Measurements from ENCODE around the gene DDC.

DNA sequence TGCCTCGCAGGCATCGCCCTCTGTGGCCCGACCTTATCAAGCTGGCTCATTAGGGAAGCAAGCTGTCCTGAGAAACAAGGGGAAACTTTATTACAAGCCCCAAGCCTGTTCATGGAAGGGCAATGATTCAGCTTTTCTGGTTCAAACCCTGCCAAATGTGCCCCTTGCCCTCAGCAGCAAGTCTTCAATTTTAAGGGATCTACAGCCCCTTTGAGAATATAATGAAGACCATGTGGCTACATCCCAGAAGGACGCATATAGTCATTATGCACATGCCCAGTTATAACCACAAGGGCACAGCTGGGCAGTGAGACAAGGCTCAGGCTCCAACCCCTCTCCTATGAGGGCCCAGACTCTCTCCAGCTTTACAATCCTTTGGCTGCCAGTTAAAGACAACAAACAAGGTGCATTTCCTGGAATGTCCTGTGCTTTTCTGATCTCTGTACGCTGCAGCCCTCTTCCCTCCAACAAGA lies 56.7 kb downstream of the DDC start:
- TF ChIP-seq, protein P1, sequence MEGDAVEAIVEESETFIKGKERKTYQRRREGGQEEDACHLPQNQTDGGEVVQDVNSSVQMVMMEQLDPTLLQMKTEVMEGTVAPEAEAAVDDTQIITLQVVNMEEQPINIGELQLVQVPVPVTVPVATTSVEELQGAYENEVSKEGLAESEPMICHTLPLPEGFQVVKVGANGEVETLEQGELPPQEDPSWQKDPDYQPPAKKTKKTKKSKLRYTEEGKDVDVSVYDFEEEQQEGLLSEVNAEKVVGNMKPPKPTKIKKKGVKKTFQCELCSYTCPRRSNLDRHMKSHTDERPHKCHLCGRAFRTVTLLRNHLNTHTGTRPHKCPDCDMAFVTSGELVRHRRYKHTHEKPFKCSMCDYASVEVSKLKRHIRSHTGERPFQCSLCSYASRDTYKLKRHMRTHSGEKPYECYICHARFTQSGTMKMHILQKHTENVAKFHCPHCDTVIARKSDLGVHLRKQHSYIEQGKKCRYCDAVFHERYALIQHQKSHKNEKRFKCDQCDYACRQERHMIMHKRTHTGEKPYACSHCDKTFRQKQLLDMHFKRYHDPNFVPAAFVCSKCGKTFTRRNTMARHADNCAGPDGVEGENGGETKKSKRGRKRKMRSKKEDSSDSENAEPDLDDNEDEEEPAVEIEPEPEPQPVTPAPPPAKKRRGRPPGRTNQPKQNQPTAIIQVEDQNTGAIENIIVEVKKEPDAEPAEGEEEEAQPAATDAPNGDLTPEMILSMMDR (IDR thresholded peaks at IDR 0.05): no peak
- TF ChIP-seq POLR2A (IDR thresholded peaks at IDR 0.05; ENCODE audit: low read length) (no peak), EP300 (IDR thresholded peaks at IDR 0.05) (no peak), RCOR1 (IDR thresholded peaks at IDR 0.05; ENCODE audit: low read depth, low read length) (no peak), CEBPB (IDR thresholded peaks at IDR 0.05) (no peak), HOXB13 (CRISPR knock-in tag; IDR thresholded peaks at IDR 0.05; ENCODE audit: low read depth) (no peak), RFX5 (IDR thresholded peaks at IDR 0.05) (no peak)
